Hematopoietic multipotent progenitor cell treated with erythropoietin and hydrocortisone succinate and interleukin-3 and kit ligand, for 17 days (in vitro differentiated cells): ENCODE results near the gene VSIG10L2.
"Not testable (repeated sequence)": the region's sequence is repeated elsewhere in the genome, so short reads cannot be mapped to it uniquely, and the experiment has no call there.

ENCODE experiments used
- DNase-seq: peaks from one replicate; pipeline ENCODE4 v3.0.0-alpha.2; 2015; ENCODE audit warnings: low spot score

The VSIG10L2 gene

DNA sequence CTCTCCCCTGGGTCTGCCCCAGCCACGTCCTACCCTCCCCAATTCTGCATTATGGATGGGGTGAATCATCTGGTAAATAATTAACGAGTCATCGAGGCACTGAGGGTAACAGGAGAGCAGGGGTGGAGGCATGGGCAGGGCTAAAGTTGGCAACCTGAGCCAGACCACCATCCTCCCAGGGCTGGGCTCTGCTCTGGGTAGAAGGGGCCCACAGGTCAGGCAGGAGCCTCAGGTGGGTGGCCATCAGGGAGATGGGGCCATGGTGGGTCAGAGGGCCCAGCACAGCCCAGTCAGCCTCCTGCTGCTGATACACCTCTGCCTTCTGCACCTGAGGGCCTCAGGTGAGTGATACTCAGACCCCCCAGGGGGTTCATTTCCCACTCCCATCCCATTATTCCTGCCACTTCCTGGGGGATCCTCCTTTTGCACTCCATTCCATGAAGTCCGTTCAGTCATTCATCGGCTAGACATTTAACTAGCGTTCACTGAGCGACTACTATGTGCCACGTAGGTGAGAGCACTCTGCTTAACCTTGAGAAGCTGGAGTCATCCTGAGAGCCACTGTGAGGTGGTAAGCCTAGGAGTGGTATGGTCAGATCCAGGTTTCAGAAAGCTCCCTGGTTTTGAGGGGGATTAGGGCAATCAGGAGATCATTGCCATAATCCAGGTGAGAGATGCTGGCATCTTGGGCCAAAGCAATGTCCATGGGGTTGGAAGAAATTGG lies at the start of gene VSIG10L2:
Gene VSIG10L2 (plus strand): TSS at position 248 of the 724 bp plus-strand sequence. CDS start 12 bp downstream, at position 260.
- no peak for DNase-seq

DNA sequence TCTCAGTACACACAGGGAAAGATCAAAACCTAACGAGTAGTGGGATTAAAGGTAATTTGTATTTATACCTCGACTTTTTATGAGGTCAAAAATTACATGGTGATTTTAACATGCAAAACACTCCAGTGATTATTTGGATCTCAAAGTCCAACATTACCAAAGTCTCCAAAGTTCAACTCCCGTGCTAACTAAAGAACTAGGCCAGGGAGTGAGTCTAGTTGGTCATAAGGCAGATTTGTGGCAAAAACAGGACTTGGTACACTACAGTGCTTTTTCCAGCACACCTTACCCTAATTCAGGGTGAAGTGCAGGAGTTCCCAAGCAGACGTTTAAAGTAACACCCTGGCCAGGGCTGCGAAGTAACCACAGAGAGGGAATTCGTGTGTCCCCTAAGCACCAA lies 44.0 kb upstream of the VSIG10L2 start:
- no peak for DNase-seq

DNA sequence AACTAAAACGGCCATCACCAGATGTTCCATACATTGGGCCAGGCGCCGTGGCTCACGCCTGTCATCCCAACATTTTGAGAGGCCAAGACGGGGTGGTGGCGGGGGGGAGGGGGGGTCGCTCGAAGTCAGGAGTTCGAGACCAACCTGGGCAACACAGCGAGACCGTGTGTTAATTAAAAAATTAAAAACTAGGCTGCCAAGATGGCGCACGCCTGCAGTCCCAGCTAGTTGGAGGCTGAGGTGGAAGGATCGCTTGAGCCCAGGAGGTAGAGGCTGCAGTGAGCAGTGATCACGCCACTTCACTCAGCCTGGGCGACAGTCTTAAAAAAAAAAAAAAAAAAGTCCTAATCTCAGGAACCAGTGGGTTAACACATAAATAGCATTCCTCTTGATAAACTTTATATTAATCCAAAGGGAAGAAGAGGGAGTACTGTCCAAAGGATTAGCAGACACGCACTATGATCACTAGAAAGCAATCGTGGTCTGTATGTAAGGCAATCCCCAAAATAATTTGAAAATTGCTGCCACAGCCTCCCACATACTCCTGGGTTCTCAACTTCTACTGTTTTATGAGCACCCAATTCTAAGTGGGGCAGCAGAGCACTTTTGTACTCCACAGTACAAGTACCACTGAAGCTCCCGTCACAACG lies 43.4 kb upstream of the VSIG10L2 start:
- no peak for DNase-seq

DNA sequence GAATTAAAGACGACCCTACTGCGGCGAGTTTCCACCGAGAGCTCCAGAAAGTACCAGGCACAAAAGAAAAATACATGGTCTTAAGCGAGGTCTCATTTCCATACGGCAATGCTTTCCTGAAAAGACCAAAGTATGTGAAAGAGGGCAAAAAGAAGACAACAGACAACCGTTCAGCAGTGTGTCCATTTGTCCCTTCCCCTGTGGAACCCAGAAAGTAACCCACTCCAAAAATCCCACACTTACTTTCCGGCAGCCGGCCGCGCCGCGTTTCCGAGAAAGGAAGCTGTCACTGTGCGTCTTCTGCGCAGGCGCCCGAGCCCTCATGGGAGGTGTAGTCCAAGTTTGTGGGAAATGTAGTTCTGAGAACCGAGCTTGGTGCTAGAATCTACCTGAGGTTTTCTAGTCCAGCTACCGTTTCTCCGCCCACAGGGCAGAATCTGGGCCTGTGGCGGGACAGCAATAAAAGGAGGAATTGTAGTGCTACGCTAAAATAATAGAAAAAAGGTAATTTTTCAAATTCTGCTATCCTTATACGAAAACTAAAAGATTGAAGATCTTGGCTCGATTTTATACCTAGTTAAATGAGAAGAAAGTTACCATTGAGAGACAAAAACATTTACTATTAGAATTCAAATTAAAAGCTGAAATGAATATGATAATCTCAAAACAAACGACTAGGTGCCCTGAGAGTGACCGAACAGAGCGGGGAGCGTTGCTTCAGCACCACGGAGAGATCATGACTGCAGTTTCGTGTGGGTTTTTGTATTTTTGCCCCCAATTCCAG lies 42.7 kb upstream of the VSIG10L2 start, which contains the start of gene PUS3:
Gene PUS3 (minus strand): TSS at position 280 of the 784 bp plus-strand sequence. CDS start 6,922 bp downstream, outside the sequence.
- peak; percentile 75 for DNase-seq

DNA sequence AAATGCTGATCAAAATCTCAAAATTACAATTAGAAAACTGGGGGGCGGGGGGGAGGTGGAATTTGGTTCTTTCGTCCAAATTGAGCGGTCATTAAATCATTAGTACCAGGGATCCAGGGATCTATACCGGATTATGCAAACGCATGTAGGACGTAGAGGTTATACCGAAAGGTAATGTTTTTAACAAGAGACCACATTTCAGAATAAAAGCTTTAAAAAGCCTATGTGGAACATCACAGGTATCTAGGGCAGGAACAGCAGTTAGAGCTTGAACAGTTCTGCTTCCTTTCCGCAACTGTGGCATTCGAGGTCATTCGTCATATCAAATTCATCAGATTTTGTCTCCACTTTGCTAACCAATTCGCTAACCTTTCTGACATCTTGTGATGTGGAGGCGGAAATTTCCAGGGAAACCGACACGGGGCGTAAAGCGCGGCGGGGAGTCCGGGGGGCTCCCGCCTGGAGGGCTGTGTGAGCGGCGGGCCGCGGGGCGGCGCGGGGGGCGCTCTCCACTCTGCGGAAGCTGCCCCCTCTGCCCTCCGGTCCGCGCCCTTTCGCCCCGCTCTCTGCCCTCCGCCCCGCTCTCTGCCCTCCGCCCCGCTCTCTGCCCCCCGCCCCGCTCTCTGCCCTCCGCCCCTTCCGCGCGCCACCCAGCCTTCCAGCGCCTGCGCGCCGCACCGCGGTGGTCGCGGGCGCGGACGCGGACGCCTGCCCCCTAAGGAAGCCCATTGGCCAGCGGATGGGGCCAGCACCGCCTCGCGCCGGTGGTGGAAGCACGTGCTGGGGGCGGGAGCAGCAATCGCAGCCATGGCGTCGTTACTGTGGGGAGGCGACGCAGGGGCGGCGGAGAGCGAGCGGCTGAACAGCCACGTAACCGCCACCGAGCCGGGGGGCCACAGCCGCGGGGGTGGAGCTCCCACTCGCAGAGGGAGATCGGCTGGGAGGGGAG lies 41.9 kb upstream of the VSIG10L2 start, which contains the start of gene DDX25:
Gene DDX25 (plus strand): TSS at position 798 of the 949 bp plus-strand sequence. CDS start 10 bp downstream, at position 808.
- DNase-seq, result no peak

DNA sequence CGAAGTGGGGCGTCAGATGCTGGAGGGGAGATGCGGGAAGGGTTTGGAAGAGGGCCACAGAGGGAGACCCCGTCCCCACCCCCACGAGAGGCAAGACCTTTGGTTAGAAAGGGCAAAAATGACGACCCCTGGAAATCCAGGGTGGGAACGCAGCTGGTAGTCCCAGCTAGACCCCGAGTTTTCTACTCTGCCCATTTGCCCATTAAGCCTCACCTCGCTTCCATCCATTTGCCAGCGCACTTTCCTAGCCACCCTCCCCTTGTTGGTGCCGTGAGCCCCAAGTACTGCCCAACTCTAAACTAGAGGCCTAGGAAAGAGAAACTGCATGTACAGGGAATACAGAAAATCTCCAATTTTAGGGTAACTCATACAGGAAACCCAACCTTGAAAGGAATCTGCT lies 41.2 kb upstream of the VSIG10L2 start:
- DNase-seq, result no peak

DNA sequence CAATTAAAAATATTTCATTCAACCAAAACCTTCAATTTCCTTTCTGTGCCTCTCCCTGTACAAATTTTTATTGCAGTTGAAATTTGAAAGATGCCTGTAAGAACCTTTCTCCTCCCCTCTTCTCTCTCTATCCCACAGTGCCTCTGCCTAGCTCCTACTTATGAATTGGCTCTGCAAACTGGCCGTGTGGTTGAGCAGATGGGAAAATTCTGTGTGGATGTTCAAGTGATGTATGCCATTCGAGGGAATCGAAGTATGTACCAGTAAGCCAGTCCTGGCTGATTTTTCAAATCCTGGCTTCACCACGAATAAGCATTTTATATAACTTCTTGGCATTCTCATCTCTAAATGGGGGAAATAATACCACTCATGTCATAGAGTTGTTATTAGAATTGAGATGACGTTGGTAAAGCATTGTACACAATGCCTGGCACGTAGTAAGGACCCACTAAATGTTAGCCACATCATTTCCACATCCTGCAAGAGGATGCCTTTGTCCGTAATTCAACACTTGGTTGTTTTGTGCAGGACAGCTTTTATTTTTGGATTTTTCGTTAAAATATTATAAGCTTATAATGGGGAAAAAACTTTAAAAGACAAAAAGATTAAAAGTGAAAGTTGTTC lies 35.5 kb upstream of the VSIG10L2 start:
- no peak for DNase-seq

DNA sequence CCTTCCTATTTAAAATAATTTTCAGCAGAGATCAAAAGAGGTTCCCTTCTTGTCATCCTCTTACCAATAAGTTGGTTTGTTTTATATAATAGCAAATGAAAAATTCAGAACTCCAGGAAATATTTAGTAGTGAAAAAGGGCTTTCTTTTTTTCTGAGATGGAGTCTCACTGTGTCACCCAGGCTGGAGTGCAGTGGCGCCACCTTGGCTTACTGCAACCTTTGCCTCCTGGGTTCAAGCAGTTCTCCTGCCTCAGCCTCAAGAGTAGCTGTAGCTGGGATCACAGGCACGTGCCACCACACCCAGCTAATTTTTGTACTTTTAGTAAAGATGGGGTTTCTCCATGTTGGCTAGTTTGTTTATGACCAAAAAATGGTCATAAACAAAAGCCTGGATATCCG lies 31.2 kb upstream of the VSIG10L2 start:
- DNase-seq, result not testable (repeated sequence)

DNA sequence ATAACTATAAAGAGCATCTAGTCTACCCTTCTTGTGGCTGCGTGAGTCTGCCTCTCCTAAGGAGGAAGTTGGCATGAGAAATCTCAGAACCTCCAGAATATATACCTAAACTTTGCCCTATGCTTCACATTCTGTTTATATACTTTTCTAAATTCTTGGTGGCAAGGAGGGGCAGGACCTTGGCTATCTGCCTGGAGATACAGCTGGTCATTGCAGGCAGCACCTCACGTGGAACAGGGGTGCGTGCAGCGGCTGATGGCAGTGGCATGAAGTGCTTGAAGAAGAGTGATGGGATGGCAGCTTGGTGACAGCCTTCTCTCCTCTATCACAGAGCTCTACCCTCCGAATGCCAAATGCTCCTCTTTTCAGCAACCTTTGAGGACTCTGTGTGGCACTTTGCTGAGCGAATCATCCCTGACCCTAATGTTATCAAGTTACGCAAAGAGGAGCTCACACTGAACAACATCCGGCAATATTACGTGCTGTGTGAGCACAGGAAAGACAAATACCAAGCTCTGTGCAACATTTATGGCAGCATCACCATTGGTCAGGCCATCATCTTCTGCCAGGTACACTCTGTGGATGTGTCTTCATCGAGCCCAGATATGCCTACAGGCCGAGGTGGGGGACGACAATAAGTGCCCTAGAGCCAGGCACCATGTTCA lies 29.0 kb upstream of the VSIG10L2 start:
- DNase-seq, result no peak

DNA sequence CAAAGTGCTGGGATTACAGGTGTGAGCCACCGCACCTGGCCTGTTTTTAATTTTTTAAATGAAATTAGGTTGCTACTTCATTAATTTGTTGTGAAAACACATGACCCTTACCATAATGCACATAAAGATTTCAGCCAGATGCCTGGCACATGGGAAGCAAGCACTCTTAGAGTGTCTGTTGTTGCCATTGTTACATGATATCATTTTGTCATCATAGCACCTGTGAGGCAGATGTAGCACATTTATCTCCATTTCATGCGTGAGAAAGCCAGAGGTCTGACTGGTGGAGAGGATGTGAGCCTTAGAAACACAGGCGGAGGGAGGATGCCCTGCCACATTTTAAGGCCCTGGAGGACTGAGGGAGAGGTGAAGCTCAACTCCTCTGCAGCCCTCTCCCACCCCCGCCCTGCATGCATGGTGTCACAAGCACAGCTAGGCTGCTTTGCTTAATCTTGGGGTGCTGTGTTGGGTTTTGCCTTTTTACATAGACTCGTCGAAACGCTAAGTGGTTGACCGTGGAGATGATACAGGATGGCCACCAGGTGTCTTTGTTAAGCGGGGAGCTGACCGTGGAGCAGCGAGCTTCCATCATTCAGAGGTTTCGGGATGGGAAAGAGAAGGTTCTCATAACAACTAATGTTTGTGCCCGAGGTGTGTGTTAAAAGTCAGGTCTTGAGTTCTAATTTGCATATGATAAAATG lies 27.6 kb upstream of the VSIG10L2 start:
- DNase-seq, result no peak

DNA sequence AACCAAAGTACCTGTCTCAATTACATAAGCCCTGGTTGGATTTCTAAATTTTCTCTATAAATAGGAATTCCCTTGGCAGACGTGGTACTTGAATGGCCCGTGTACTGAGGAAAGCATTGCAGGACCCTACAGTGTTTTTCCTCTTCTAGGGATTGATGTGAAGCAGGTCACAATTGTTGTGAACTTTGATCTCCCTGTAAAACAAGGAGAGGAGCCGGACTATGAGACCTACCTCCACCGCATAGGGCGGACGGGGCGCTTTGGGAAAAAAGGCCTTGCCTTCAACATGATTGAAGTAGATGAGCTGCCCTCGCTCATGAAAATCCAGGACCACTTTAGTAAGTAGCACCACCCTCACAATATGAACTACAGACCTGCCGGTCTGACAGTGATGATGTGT lies 24.8 kb upstream of the VSIG10L2 start:
- no peak for DNase-seq

DNA sequence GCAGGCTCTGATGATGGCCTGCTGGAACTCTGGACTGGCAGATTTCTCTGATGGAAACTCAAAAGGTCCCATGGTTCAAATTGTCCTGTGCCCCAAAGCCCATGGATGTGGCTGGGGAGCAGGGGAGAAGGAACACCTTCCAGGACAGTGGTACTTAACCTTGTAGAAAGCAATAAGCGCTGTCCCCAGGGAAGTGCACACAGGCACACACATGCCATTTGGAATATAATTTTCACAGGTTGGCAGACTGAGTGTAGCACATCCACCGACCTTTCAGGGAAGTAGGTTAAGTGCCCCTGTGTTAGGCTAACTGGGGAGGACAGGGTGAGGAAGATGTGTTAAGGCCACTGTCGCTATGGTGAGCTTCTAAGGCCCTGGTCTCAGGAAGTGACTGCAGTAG lies 23.7 kb upstream of the VSIG10L2 start:
- DNase-seq, result no peak

DNA sequence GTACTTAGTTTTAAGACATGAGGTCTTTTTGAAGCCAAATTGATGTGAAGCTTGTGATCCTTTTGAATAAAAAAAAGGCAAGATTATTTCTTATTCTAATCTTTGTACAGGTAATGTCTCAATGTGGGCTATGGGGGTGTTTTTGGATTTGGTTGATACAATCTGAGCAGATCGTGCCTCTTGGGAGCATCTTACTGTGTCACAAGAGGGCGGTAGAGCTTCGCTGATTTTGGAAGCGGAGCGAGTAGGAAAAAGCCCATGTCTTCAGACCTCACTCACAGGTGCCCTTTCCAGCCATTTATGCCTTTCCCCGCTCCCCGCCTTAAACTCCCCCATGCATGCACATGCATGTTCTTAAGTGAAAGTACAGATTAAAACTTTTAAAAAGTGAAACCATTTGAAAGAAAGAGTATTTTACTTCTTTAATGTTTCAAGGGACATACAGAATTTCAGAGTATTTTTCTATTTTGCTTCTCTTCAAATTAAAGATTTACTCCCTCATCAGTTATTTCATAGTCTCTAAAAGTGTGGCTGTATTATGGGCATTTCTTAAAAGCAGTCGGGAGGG lies 22.7 kb upstream of the VSIG10L2 start:
- DNase-seq, result peak; percentile 53

DNA sequence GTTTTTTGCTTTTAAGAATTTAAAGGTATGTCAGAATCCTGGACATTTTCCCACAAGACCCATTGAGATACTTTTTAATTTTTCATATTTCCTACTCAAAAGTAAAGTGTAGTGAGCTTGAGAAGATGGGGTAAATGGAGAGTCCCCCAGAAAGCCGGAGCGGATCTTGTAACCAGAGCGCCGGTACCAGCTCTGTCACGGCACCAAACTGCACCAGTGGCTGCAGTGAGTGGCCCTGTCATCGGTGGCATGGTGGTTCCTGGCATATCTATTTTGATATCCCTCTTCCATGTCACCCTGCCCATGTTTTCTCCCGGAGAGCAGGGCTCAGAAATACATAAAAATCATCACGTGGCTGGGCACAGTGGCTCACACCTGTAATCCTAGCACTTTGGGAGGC lies 22.2 kb upstream of the VSIG10L2 start:
- DNase-seq, result no peak

DNA sequence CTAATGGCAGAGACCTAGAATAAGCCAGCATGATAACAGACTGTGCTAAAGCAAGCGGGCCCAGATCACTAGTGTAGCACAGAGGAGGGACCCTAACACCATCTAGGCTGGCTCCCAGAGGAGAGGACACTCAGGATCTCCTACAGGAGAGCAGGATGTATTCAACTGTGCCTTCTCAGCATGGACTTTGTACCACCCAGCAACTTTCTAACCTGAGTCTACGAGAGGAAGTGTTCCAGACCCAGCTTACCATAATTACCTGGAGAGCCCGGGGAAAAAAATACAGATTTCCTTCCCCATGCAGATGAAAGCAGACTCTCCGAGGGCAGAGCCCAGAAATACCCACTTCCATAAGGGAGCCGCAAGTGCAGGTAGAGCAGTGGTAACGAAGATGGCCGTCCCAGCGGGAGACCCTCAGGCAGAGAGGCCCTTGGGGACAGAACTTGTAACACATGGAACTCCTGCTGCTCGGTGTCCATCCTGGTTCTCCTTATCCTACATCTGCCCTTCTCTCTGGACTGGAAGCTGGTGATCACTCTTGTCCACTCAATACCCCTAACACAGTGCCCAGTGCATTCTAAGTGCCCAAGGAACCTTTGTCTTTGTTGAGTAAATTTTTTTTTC lies 21.3 kb upstream of the VSIG10L2 start:
- DNase-seq, result no peak

DNA sequence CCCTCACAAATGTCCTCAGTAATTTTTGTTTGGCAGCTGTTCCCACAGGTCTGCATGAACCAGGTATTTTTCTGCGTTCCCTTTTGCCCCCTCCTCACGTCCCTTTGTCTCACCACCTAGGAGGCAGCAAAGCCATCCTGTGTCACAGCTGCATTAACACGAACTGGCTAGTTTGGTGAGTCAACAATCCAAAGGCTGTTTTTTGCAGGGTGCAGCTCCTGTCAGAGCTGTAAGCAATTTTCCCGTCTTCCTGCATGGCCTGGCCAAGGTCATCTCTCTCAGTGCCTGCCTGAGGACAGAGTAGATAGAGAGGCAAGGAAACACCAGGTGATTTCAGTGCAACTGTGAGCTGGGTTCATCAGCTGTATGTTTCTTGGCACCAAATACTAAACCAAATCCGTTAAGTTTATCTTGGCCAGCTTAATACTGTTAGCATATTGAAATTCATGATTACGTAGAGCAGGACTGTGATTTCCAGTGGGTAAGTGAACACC lies 20.6 kb upstream of the VSIG10L2 start:
- DNase-seq, result no peak

DNA sequence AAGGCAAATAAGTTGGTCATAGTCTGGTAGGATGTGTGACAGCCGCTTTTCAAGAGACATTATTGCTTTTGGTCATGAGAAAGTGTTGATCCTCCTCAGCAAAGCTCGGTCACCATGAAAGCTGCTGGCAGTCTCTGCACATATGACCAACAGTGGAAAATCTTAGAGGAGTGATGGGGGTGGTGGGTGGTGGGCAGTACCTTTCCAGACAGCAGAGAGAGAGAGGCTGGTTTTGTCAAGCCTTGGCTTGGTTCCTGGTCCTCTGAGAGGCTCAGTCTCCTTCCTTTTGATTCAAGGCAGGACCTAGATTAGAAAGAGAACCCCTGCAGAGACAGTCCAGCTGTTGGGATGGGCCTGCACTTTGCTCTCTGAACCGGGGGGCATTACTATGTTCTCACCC lies 20.0 kb upstream of the VSIG10L2 start:
- no peak for DNase-seq

DNA sequence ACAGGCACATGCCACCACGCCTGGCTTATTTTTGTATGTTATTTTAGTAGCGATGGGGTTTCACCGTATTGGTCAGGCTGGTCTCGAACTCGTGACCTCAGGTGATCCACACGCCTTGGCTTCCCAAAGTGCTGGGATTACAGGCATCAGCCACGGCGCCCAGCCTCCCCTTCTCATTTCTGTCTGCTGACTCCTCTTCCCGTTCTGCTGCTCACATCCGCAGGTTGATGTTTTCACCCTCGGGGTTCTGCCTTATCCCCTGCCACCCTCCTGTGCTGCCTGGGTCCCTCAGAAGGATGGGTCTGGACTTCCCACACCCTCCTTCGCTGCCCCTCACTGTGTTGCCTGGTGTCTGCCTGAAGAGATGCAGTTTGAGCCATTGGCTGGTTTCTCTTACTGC lies 19.2 kb upstream of the VSIG10L2 start:
- no peak for DNase-seq
